Endothelial cell of umbilical vein (primary cell): ENCODE results near the gene STC2.

Source experiments
- POLR2AphosphoS5 ChIP-seq: IDR thresholded peaks from 2 replicates; pipeline ENCODE4 v1.6.1; 2012; ENCODE audit warnings: low read depth, mild to moderate bottlenecking, control low read depth, low read length, moderate library complexity; ENCODE audit not compliant: insufficient read depth
- TF ChIP-seq, protein P1 (sequence below), 2 donors: IDR thresholded peaks; 1 replicate in 1 of 2; 2 replicates in 1 of 2; pipeline ENCODE4 v1.5.1; 2011; ENCODE audit warnings: low read length in 2 of 2, mild to moderate bottlenecking in 2 of 2, moderate library complexity in 2 of 2, control low read depth in 1 of 2, inconsistent platforms in 1 of 2, low read depth in 1 of 2; ENCODE audit not compliant: insufficient read depth in 1 of 2; ENCODE audit errors: extremely low read depth in 1 of 2

GRCh38 chr5:173294673-173295320, 33.4 kb downstream of the STC2 start:
- TF ChIP-seq, protein P1, sequence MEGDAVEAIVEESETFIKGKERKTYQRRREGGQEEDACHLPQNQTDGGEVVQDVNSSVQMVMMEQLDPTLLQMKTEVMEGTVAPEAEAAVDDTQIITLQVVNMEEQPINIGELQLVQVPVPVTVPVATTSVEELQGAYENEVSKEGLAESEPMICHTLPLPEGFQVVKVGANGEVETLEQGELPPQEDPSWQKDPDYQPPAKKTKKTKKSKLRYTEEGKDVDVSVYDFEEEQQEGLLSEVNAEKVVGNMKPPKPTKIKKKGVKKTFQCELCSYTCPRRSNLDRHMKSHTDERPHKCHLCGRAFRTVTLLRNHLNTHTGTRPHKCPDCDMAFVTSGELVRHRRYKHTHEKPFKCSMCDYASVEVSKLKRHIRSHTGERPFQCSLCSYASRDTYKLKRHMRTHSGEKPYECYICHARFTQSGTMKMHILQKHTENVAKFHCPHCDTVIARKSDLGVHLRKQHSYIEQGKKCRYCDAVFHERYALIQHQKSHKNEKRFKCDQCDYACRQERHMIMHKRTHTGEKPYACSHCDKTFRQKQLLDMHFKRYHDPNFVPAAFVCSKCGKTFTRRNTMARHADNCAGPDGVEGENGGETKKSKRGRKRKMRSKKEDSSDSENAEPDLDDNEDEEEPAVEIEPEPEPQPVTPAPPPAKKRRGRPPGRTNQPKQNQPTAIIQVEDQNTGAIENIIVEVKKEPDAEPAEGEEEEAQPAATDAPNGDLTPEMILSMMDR (IDR thresholded peaks at IDR 0.05; ENCODE audit: extremely low read depth in 1 of 2, insufficient read depth in 1 of 2, low read depth in 1 of 2, low read length in 2 of 2) = no peak
- TF ChIP-seq POLR2AphosphoS5 = no peak
